D721Med (cell line): ENCODE measurements around the gene CCR2.
"Not testable (repeated sequence)": the region's sequence is repeated elsewhere in the genome, so short reads cannot be mapped to it uniquely, and the experiment has no call there.

Source experiments
- DNase-seq: peaks from one replicate; pipeline ENCODE4 v3.0.0; 2011; ENCODE audit warnings: low spot score; ENCODE audit not compliant: insufficient read length
- FAIRE-seq: peaks from 2 replicates; lab custom pipeline; 2011; peaks lifted over from hg19 to GRCh38; lab: Jason Lieb, UNC
- TF ChIP-seq, protein P1 (sequence below): IDR thresholded peaks from 2 replicates; pipeline ENCODE4 v1.5.1; 2012; ENCODE audit warnings: mild to moderate bottlenecking, control low read depth; ENCODE audit not compliant: insufficient read depth; ENCODE audit errors: missing control alignments

Gene CCR2

DNA sequence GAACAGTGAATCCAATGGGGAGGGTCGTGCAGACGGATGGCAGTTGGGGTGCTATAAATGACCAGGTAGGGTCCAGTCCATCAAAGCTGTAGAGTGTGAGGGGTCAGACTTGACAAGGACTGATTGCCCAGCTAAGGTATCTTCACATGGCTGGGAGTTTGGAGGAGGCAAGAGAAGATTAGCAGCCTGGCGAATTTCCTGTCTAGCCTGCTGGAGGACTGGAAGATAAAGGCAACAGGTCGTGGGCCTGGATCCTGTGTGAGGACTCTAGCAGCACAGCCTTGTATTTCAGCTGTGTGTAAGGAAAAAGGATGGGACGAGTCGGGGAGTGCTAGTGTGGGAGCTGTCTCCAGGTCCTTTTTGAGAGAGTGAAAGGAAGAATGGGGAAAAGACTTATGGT is 35.4 kb downstream of the CCR2 start:
- no peak for DNase-seq
- FAIRE-seq: no peak
- TF ChIP-seq, protein P1, sequence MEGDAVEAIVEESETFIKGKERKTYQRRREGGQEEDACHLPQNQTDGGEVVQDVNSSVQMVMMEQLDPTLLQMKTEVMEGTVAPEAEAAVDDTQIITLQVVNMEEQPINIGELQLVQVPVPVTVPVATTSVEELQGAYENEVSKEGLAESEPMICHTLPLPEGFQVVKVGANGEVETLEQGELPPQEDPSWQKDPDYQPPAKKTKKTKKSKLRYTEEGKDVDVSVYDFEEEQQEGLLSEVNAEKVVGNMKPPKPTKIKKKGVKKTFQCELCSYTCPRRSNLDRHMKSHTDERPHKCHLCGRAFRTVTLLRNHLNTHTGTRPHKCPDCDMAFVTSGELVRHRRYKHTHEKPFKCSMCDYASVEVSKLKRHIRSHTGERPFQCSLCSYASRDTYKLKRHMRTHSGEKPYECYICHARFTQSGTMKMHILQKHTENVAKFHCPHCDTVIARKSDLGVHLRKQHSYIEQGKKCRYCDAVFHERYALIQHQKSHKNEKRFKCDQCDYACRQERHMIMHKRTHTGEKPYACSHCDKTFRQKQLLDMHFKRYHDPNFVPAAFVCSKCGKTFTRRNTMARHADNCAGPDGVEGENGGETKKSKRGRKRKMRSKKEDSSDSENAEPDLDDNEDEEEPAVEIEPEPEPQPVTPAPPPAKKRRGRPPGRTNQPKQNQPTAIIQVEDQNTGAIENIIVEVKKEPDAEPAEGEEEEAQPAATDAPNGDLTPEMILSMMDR: no peak

DNA sequence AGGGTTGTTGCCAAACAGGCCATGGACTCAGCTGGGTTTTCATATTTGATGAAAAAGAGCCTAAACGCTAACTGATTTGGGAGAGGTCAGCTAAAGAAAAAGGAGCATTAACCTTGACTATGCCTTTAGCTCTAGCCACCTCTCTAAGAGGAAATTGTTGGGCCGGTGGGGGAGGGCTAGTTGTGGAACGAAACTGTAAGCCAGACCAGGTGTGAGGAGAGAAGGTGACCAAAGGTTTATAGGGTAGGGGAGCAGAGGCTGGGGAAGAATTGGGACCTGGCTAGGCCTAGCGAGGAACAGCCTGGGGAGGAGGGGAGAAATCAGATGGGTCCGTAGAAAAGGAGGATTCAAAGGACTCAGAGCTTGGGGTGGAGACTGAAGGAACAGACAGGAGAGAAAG is 37.6 kb downstream of the CCR2 start:
- not testable (repeated sequence) for DNase-seq, FAIRE-seq

DNA sequence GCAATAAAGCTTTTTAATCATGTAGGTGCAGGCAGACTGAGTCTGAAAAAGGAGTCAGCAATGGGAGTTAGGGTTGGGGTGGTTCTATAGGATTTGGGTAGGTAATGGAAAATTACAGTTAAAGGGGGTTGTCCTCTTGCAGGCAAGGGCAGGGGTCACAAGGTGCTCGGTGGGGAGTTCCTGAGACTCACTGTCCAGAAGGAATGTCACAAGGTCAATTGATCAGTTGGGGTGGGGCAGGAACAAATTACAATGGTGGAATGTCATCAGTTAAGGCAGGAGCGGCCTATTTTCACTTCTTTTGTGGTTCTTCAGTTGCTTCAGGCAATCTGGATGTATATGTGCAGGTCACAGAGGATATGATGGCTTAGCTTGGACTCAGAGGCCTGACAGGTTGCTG is 39.1 kb downstream of the CCR2 start:
- TF ChIP-seq, protein P1: no peak
- no peak for FAIRE-seq

DNA sequence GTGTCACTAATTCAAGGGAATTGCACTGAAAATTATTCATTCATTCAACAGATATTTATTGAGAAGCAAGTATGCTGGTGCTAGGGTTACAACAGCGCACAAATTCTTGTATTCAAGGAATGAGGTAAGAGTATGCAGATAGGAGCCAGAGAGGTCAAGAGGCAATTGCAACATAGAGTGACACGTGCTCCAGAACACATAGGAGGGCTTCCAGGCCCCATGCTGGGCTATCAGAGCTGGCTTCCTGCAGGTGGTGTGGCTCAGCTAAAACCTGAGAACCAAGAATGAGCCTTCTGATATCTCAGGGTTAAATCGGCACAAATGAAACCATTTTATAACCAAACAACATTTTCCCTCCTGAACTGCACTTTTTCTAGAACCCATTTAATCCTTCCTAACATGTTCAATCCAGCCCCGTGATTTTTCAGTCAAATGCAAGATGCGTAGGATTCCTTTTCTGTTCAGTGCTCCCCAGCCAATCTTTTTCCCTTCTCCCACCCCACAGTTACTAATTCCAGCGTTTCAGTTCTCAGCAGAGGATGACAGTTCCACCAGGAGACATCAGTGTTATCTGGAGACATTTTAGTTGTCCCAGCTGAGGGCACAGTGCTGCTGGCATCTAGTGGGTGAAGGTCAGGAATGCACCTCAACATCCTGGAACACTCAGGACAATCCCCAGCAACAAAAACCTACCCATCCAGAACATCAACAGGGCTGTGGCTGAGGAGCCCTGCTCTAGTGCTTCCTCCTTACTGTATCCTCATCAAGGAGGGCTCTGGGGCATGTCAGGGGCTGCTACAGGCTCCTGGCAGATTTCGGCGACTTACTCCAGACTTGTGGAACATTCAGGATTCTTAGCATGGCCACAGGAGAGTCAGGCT is 39.9 kb downstream of the CCR2 start:
- DNase-seq (no peak), FAIRE-seq (no peak)
- TF ChIP-seq, protein P1: no peak

More for the DNA sequence above, 39.1 kb downstream of the CCR2 start:
- no peak for DNase-seq

DNA sequence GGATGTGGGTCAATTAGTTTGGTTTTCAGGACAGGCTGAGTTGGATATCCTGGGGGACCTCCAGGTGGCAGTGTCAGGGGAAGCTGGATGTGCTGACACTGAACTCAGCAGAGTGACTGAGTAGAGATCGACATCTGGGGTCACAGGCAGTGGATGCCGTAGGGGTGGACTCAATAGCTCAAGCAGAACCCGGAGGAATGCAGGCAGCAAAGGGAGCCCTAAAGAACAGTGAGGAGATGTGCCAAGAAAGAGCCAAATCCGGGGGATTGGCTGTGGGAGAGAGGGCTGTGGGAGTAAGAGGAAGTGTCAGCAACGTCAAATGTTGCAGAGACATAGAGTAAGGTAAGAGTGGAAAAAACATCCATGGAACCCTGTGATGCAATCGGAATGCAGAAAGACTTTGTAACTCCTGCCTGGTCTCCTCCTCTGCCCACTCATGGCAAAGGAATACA is 41.3 kb downstream of the CCR2 start:
- TF ChIP-seq, protein P1: no peak
- FAIRE-seq: no peak
- no peak for DNase-seq

DNA sequence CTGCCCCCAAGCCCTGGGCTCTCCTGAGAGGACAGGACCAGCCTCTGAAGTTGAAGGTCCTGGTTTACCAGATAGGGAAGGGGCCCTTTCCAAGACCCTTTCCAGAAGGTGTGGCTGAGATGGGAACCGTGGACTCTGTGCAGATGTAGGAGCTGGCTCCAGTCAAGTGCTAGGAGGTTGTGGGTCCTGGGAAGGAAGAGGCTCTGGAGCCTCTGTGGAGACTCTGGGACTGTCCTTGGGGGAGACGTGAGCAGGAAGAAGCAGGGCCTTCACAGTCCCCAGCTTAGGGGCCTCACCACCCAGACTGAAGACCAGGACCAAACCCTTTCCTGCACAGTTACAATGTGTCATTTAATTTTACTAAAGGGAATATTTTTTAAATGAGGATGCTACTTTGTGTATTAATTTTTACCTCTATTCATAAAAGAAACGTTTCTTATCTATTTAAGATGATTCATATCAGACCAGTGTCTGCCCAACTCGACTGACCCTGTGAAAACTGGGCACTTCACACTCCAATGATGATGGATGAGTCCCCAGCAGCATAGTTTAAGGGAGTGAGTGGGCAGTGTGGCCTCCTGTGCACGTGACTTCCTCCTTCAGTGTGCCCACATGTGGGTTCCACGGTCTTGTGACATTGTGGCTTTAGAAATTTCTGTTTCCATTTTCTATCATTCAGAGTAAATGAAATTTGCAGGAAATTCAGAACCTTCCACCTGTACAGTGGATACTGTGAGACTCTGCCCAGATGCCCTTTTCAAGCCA is 42.0 kb downstream of the CCR2 start:
- DNase-seq (no peak), FAIRE-seq (no peak)
- TF ChIP-seq, protein P1: no peak

DNA sequence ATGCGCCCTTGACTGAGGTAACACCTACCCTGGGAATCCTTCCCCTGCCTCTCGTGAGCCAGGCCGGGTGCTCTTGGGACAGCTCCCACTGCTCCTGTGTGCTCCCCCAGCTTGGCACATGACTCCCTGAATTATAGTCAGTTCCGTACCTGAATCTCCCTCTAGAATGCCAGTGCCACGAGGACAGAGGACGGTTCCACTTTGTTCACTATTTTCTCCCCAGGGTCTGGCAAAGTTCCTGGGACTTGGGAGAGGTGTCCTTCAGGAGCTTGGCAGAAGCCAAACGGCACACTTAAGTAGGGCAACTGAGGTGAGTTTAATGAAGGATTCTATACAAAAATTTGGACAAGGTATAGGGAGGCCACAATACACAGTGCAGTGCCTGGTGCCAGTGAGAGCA is 43.2 kb downstream of the CCR2 start:
- TF ChIP-seq, protein P1: no peak
- FAIRE-seq: no peak
- no peak for DNase-seq
